Measurements from ENCODE around the gene NFATC1.

NFATC1 gene

DNA sequence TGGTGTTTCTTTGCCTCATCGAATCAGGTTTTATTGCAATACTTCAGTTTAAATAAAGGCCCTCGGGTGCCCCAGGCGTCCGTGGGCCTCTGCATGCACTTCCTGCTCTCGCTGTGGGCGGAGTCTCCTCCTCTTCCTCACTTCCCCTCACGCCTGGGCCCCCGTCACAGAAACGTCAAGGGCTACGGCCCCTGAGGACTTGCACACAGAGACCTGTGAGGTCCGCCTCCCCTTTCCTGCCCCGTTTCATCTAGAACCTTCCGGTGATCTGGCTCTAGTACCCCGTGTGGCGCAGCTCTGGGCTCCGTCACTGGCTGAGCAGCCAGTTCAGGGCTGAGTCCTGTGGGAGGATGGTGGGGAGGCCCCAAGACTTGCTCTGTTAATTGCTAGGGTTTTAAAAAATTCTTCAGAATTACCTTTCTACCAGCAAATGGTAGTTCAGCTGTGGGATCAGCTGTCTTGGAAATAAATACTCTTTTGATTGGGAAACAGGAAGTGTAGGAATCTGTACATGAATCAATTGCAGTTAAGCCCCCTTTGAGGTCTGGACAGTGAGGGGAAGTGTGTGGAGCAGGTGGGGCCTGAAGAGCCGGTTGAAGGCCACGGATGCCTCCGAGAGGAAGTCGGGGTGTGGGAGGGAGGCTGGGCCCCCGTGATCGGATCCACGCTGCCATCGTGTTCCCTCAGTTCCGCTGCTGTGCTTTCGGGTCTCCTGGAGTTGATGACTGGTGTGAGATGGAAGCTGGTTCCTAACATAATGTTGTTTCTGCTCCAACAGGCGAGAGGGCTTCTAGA lies 10.2 kb downstream of the NFATC1 start:
- TF ChIP-seq, protein P1, sequence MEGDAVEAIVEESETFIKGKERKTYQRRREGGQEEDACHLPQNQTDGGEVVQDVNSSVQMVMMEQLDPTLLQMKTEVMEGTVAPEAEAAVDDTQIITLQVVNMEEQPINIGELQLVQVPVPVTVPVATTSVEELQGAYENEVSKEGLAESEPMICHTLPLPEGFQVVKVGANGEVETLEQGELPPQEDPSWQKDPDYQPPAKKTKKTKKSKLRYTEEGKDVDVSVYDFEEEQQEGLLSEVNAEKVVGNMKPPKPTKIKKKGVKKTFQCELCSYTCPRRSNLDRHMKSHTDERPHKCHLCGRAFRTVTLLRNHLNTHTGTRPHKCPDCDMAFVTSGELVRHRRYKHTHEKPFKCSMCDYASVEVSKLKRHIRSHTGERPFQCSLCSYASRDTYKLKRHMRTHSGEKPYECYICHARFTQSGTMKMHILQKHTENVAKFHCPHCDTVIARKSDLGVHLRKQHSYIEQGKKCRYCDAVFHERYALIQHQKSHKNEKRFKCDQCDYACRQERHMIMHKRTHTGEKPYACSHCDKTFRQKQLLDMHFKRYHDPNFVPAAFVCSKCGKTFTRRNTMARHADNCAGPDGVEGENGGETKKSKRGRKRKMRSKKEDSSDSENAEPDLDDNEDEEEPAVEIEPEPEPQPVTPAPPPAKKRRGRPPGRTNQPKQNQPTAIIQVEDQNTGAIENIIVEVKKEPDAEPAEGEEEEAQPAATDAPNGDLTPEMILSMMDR (IDR thresholded peaks at IDR 0.05; ENCODE audit: low read depth, low read length, missing control alignments), result no peak
- in situ Hi-C loops (cut with HindIII; ENCODE audit: low sequenced_read_pairs), result no loop called here
- DNase-seq (ENCODE audit: low read depth), result no peak
- no peak overlapping the region for H3K4me3 ChIP-seq (ENCODE audit: low read depth, low read length)

DNA sequence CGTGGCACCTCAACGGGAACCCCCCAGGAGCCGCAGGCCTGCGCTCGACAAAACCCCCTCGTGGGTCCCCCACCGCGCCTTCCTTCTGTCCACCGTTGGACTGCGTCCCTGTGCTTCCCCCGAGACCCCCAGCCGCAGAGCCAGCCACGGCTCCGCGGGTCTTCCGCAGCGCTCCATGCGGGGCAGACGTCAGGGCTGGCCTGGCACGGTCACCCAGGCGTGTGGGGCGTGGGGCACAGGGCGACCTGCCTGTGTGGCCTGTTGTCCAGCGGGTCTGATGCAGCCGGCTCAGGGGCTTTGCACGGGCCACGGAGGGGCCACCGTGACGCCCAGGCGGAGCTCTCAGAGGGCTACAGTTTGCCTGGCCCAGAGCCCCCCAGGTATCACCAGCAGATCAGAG lies 11.0 kb downstream of the NFATC1 start:
- DNase-seq (ENCODE audit: low read depth), result no peak
- in situ Hi-C loops (cut with HindIII; ENCODE audit: low sequenced_read_pairs), result no loop called here
- TF ChIP-seq, protein P1 (IDR thresholded peaks at IDR 0.05; ENCODE audit: low read depth, low read length, missing control alignments), result no peak
- no peak overlapping the region for H3K4me3 ChIP-seq (ENCODE audit: low read depth, low read length)

DNA sequence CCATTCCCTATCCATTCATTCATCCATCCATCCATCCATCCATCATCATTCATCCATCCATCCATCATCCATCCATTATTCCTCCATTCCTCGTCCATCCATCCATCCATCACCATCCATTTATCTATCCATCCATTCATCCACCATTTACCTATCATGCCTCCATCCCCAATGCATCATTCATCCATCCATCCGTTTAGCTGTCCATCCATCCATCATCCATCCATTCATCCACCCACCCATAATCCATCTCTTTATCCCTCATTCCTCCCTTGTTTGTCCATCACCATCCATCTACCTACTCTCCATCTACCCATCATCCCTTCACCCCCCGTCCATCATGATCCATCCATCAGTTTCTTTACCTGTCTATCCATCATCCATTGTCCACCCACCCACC lies 13.6 kb downstream of the NFATC1 start:
- DNase-seq (ENCODE audit: low read depth), result no peak
- in situ Hi-C loops (cut with HindIII; ENCODE audit: low sequenced_read_pairs), result no loop called here
- H3K4me3 ChIP-seq (ENCODE audit: low read depth, low read length), result no peak overlapping the region
- TF ChIP-seq, protein P1 (IDR thresholded peaks at IDR 0.05; ENCODE audit: low read depth, low read length, missing control alignments), result no peak

DNA sequence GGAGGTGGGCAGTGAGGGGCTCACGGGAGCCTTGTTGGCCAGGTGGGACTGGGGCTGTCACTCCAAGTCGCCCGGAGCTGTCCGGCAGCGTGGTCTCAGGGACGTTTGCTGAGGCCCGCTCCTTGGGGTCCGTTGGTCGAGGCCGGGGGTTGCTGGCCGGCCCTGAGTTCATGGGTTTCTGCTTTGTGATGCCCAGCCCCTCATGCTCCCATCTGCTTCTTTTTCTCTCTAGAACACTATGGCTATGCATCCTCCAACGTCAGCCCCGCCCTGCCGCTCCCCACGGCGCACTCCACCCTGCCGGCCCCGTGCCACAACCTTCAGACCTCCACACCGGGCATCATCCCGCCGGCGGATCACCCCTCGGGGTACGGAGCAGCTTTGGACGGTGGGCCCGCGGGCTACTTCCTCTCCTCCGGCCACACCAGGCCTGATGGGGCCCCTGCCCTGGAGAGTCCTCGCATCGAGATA lies 14.5 kb downstream of the NFATC1 start:
- no peak for DNase-seq (ENCODE audit: low read depth)
- TF ChIP-seq, protein P1 (IDR thresholded peaks at IDR 0.05; ENCODE audit: low read depth, low read length, missing control alignments), result no peak
- H3K4me3 ChIP-seq (ENCODE audit: low read depth, low read length), result no peak overlapping the region
- in situ Hi-C loops (cut with HindIII; ENCODE audit: low sequenced_read_pairs), result no loop called here

DNA sequence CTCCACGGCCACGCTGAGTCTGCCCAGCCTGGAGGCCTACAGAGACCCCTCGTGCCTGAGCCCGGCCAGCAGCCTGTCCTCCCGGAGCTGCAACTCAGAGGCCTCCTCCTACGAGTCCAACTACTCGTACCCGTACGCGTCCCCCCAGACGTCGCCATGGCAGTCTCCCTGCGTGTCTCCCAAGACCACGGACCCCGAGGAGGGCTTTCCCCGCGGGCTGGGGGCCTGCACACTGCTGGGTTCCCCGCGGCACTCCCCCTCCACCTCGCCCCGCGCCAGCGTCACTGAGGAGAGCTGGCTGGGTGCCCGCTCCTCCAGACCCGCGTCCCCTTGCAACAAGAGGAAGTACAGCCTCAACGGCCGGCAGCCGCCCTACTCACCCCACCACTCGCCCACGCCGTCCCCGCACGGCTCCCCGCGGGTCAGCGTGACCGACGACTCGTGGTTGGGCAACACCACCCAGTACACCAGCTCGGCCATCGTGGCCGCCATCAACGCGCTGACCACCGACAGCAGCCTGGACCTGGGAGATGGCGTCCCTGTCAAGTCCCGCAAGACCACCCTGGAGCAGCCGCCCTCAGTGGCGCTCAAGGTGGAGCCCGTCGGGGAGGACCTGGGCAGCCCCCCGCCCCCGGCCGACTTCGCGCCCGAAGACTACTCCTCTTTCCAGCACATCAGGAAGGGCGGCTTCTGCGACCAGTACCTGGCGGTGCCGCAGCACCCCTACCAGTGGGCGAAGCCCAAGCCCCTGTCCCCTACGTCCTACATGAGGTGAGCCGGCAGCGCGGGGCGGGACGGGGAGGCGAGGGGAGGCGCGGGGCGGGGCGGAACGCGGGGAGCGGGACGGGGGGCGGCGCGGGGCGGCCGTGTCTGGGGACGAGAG lies 15.2 kb downstream of the NFATC1 start:
- TF ChIP-seq, protein P1 (IDR thresholded peaks at IDR 0.05; ENCODE audit: low read depth, low read length, missing control alignments), result no peak
- H3K4me3 ChIP-seq (ENCODE audit: low read depth, low read length), result no peak overlapping the region
- in situ Hi-C loops (cut with HindIII; ENCODE audit: low sequenced_read_pairs), result no loop called here
- DNase-seq (ENCODE audit: low read depth), result no peak

DNA sequence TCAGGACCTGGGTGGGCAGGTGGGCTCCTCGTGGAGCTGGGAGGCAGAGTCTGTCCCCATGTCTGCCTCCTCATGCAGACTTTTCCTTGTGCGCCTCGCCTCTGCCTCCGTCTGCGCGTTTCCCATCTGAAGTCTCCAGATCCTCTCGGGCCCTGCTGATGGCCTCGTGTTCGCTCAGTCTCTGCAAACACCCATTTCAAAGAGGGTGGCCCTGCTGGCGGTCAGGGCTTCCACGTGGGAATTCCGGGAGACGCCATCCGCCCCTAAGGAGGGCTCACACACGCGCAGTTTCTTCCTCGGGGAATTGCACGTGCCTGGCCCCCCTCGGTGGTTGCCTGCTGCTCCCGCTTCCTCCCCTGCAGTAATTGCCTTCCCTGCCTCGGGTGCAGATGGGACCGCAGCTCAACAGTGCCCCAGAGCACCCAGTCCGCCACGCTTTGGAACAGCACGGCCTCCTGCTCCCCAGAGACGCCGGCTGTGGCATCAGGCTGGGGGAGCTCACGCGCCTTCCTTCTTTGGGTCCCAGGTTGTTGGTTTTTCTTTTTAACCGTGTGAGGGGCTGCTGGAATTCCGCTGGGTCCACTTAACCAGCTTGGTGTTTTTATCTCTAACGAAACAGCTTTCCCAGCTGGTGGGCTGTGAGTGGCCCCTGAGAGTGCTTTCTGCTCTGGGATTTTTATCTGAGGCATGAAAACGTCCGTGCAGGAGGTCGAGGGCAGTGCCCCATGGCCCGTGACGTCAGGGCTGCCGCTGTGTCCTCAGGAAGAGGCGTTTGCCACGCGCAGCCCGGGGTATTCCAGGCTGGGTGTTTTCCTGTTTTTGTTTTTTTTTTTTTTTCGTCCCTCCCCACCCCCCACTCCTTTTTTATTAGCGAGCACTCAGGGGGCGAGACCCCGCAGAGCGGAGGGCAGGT lies 16.1 kb downstream of the NFATC1 start:
- in situ Hi-C loops (cut with HindIII; ENCODE audit: low sequenced_read_pairs), result no loop called here
- TF ChIP-seq, protein P1 (IDR thresholded peaks at IDR 0.05; ENCODE audit: low read depth, low read length, missing control alignments), result no peak
- no peak for DNase-seq (ENCODE audit: low read depth)
- no peak overlapping the region for H3K4me3 ChIP-seq (ENCODE audit: low read depth, low read length)

All from astrocyte of the cerebellum (primary cell).